BJ (cell line): Measurements from ENCODE around the gene KRTAP5-5. TPM values are rescaled to one million over a fixed set of nuclear protein-coding genes. Genes with fewer than 3 reads are reported as not detected.

Experiments
- CTCF ChIA-PET: fragments of 350-600 bp; formaldehyde crosslinking; extraction: SDS; loops from one replicate; lab custom pipeline; 2021; ENCODE audit warnings: antibody characterized with exemption, inconsistent platforms; lab: Yijun Ruan, JAX
- POLR2A ChIA-PET: fragments of 300-600 bp; sonication (Branson Sonifier 250); formaldehyde crosslinking; extraction: SDS; loops from one replicate; lab custom pipeline; 2021; ENCODE audit warnings: antibody characterized with exemption; lab: Charles Lee
- DNase-seq: peaks from one replicate; pipeline ENCODE4 v3.0.0-alpha.2; 2011; ENCODE audit warnings: low read depth
- H3K27me3 ChIP-seq: 2 replicates; pipeline ENCODE4 v1.6.0; 2011; ENCODE audit warnings: low read length; ENCODE audit not compliant: control insufficient read depth, insufficient read depth
- H3K36me3 ChIP-seq: 2 replicates; pipeline ENCODE4 v1.5.1; 2011; ENCODE audit warnings: low read length; ENCODE audit not compliant: control insufficient read depth, insufficient read depth
- H3K4me3 ChIP-seq: 2 replicates; pipeline ENCODE4 v1.5.1; 2011; ENCODE audit warnings: low read depth, mild to moderate bottlenecking, control low read depth, low read length
- polyA plus RNA-seq: library from polyadenylated mRNA; depleted of rRNA; stranded (reverse); fragments of >200 nt; gene quantifications from 2 replicates; pipeline ENCODE4 v1.2.3, GENCODE V29; 2011
- TF ChIP-seq, protein P1 (sequence below): IDR thresholded peaks from 2 replicates; pipeline ENCODE4 v1.5.1; 2011; ENCODE audit warnings: low read depth, mild to moderate bottlenecking, control low read depth, inconsistent platforms, low read length, moderate library complexity; ENCODE audit not compliant: insufficient read depth

The KRTAP5-5 gene
- polyA plus RNA-seq, 1 experiment = not detected

DNA sequence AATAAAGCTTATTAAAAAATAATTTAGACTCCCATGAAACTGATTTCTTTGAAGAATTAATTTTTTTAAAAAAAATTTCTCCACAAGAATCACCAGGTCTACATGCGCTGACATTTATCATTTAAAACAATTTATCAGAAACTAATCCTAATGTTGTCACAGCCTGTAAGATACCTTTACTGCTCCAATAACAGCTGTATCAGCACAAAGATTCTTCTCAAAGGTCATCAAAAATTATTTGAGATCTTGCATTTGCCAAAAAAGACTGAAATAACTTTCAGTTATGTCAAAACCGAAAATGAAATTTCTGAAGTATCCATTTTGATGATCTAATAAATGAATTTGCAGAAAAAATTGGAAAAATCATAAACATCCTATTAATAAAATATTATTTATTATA is 8.1 kb downstream of the KRTAP5-5 start:
- no peaks in the 10 kb centered on the region for H3K36me3 ChIP-seq
- TF ChIP-seq, protein P1, sequence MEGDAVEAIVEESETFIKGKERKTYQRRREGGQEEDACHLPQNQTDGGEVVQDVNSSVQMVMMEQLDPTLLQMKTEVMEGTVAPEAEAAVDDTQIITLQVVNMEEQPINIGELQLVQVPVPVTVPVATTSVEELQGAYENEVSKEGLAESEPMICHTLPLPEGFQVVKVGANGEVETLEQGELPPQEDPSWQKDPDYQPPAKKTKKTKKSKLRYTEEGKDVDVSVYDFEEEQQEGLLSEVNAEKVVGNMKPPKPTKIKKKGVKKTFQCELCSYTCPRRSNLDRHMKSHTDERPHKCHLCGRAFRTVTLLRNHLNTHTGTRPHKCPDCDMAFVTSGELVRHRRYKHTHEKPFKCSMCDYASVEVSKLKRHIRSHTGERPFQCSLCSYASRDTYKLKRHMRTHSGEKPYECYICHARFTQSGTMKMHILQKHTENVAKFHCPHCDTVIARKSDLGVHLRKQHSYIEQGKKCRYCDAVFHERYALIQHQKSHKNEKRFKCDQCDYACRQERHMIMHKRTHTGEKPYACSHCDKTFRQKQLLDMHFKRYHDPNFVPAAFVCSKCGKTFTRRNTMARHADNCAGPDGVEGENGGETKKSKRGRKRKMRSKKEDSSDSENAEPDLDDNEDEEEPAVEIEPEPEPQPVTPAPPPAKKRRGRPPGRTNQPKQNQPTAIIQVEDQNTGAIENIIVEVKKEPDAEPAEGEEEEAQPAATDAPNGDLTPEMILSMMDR = no peak
- peaks cover 6% of the 10 kb centered on the region for H3K27me3 ChIP-seq
- ChIA-PET CTCF (interaction anchor here (0.8 to 10.4 kb wide), 4 partner anchors 8 to 364 kb away, joined by 3 to 65 read pairs (median 6); partner anchors contain the start of gene KRTAP5-5), POLR2A (no interaction called here)
- H3K4me3 ChIP-seq = no peak overlapping the region
- no peak for DNase-seq

DNA sequence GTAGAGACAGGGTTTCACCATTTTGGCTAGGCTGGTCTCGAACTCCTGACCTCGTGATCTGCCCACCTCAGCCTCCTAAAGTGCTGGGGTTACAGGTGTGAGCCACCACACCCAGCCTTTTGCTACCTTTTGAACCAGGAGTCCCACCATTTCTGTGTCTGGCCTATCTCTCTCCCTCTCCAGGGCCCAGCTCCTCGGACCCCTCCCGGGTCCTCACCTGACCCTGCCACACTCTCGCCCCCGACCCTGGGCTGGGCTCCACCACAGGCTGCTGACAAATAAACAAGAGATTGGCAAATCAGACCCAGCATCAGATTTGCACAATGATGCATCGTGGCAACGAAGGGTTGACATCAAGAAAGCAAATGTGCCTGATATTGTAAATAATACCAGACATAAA is 8.8 kb downstream of the KRTAP5-5 start:
- ChIA-PET CTCF (interaction anchor here (1.0 to 10.4 kb wide), 6 partner anchors 9 to 364 kb away, joined by 3 to 65 read pairs (median 8); partner anchors contain the start of gene KRTAP5-5), POLR2A (no interaction called here)
- no peak for DNase-seq
- no peak overlapping the region for H3K4me3 ChIP-seq
- peaks cover 6% of the 10 kb centered on the region for H3K27me3 ChIP-seq
- TF ChIP-seq, protein P1 = no peak
- H3K36me3 ChIP-seq = no peaks in the 10 kb centered on the region

DNA sequence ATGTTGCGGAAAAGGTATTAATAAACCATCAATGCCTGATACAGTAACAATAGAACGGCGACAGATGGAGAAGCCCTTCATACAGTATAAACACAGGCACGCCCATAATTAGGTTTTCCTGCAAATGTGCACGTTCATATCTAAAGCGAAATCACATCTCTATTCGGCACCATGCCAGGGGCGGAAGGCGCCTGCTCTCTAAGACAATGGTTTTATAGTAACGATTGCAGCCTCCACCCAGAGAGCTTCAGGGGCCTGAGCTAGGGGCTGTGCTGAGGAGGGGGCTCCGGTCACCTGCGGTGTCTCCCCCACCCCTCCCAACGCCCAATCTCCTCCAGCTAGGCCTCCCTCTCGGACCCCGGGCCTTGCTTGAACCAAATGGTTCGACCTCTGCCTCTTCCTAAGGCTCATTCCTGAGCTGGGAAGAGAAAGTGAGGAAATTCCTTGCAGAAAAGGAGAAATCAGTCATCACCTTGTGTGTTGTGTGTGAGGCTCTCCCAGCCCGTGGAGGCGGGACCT is 9.6 kb downstream of the KRTAP5-5 start:
- ChIA-PET POLR2A (no interaction called here), CTCF (interaction anchor here (0.6 to 10.4 kb wide), 13 partner anchors 10 to 513 kb away, joined by 3 to 65 read pairs (median 8); partner anchors contain the start of gene KRTAP5-5)
- TF ChIP-seq, protein P1 = no peak
- H3K4me3 ChIP-seq = no peak overlapping the region
- no peak for DNase-seq
- no peaks in the 10 kb centered on the region for H3K36me3 ChIP-seq
- H3K27me3 ChIP-seq = peaks cover 5% of the 10 kb centered on the region

DNA sequence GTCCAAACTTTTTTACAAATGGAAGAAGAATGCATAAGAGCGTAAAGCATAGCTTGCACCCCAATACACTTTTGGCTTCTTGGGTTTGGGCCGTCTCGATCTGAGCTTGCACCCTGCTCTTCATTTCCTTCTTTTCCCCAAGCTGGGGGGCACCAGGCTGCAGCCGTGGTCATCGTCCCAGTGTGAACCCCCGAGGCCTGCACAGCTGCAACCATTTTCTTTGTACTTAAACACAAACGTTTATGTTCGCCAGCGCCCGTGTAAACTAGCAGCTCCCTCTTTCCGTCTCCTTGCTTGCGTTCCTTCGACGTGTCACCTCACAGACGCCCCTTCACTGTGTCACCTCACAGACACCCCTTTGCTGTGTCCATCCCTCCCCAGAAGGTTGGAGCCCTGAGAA is 10.1 kb downstream of the KRTAP5-5 start:
- H3K27me3 ChIP-seq = peaks cover 5% of the 10 kb centered on the region
- POLR2A ChIA-PET = no interaction called here

More for the DNA sequence above, 10.1 kb downstream of the KRTAP5-5 start:
- Histone ChIP-seq H3K4me3 (no peak overlapping the region), H3K36me3 (no peaks in the 10 kb centered on the region)
- no peak for DNase-seq
- CTCF ChIA-PET = interaction anchor here (0.6 to 10.4 kb wide), 15 partner anchors 10 to 512 kb away, joined by 3 to 65 read pairs (median 5); partner anchors contain the start of gene KRTAP5-5
- TF ChIP-seq, protein P1 = no peak
